Neural cell (in vitro differentiated cells): ENCODE data around the gene DNAJA3. TPM values are rescaled to one million over a fixed set of nuclear protein-coding genes. Genes with fewer than 3 reads are reported as not detected.

Experiments used
- H2AFZ ChIP-seq: fragments of 200-600, 300-800 bp; sonication (generic), shearing (Covaris generic); 2 replicates; pipeline ENCODE4 v1.6.0; 2014; ENCODE audit warnings: low read depth, mild to moderate bottlenecking, antibody characterized with exemption, low read length, moderate library complexity
- H3F3A ChIP-seq: fragments of 200-600 bp; shearing (Covaris generic); 2 replicates; pipeline ENCODE4 v1.6.1; 2016; ENCODE audit warnings: mild to moderate bottlenecking, moderate library complexity, mixed read lengths, antibody characterized with exemption, low read length; ENCODE audit not compliant: insufficient read depth, poor library complexity, severe bottlenecking
- H3K27ac ChIP-seq: fragments of 200-600, 300-800 bp; sonication (generic), shearing (Covaris generic); 2 replicates; pipeline ENCODE4 v1.5.1; 2014; ENCODE audit warnings: mild to moderate bottlenecking, low read length, moderate library complexity
- H3K27me3 ChIP-seq: fragments of 300-800, 200-600 bp; sonication (generic), shearing (Covaris generic); 2 replicates; pipeline ENCODE4 v1.6.0; 2014; ENCODE audit warnings: mild to moderate bottlenecking, low read depth, low read length, moderate library complexity; ENCODE audit not compliant: insufficient read depth
- H3K36me3 ChIP-seq: fragments of 300-800, 200-600 bp; sonication (generic), shearing (Covaris generic); 2 replicates; pipeline ENCODE4 v1.5.1; 2014; ENCODE audit warnings: mild to moderate bottlenecking, antibody characterized with exemption, low read length, moderate library complexity; ENCODE audit not compliant: insufficient read depth
- H3K4me2 ChIP-seq: fragments of 300-800, 200-600 bp; sonication (generic), shearing (Covaris generic); 2 replicates; pipeline ENCODE4 v1.6.0; 2014; ENCODE audit warnings: mild to moderate bottlenecking, low read length
- H3K4me3 ChIP-seq: fragments of 300-800, 200-600 bp; sonication (generic), shearing (Covaris generic); 2 replicates; pipeline ENCODE4 v1.5.1; 2014; ENCODE audit warnings: mild to moderate bottlenecking, low read length, moderate library complexity
- H3K79me2 ChIP-seq: fragments of 200-600 bp; shearing (Covaris generic); replicated peaks from 2 replicates; pipeline ENCODE4 v1.6.0; 2014; ENCODE audit warnings: mild to moderate bottlenecking, low read length, moderate library complexity; ENCODE audit not compliant: insufficient read depth
- H3K9ac ChIP-seq: fragments of 300-800, 200-600 bp; sonication (generic), shearing (Covaris generic); 2 replicates; pipeline ENCODE4 v1.6.1; 2016; ENCODE audit warnings: mild to moderate bottlenecking, low read length, mixed read lengths
- H3K9me2 ChIP-seq: fragments of 200-600 bp; shearing (Covaris generic); 2 replicates; pipeline ENCODE4 v1.6.1; 2016; ENCODE audit warnings: mild to moderate bottlenecking, low read length, mixed read lengths; ENCODE audit not compliant: insufficient read depth
- H3K9me3 ChIP-seq: fragments of 200-600, 300-800 bp; sonication (generic), shearing (Covaris generic); 2 replicates; pipeline ENCODE4 v1.6.1; 2016; ENCODE audit warnings: mild to moderate bottlenecking, mixed run types, low read length, moderate library complexity, mixed read lengths
- H4K20me1 ChIP-seq: fragments of 200-600 bp; shearing (Covaris generic); 2 replicates; pipeline ENCODE4 v1.6.1; 2016; ENCODE audit warnings: mild to moderate bottlenecking, mixed run types; ENCODE audit not compliant: insufficient read depth
- EP300 ChIP-seq: fragments of 450-650 bp; conservative IDR thresholded peaks from 2 replicates; pipeline ENCODE4 v1.6.1; 2014; ENCODE audit warnings: antibody characterized with exemption, mild to moderate bottlenecking, moderate library complexity; ENCODE audit not compliant: poor library complexity, severe bottlenecking
- EZH2 ChIP-seq: fragments of 200-600, 300-800 bp; shearing (Covaris generic), sonication (generic); IDR thresholded peaks from 2 replicates; pipeline ENCODE4 v1.6.1; 2014; ENCODE audit warnings: antibody characterized with exemption, low read length, borderline replicate concordance, mild to moderate bottlenecking; ENCODE audit not compliant: insufficient read depth, poor library complexity, severe bottlenecking
- MXI1 ChIP-seq: fragments of 450-650 bp; conservative IDR thresholded peaks from 2 replicates; pipeline ENCODE4 v1.6.1; 2014; ENCODE audit warnings: antibody characterized with exemption, mild to moderate bottlenecking; ENCODE audit not compliant: poor library complexity, severe bottlenecking
- POLR2AphosphoS5 ChIP-seq: IDR thresholded peaks from 2 replicates; pipeline ENCODE4 v1.6.1; 2012
- RAD21 ChIP-seq: fragments of 450-650 bp; conservative IDR thresholded peaks from 2 replicates; pipeline ENCODE4 v1.6.1; 2014; ENCODE audit warnings: antibody characterized with exemption, mild to moderate bottlenecking, moderate library complexity
- SMC3 ChIP-seq: fragments of 450-650 bp; conservative IDR thresholded peaks from 2 replicates; pipeline ENCODE4 v1.6.1; 2014; ENCODE audit warnings: antibody characterized with exemption, mild to moderate bottlenecking, moderate library complexity; ENCODE audit not compliant: poor library complexity
- TAF1 ChIP-seq: IDR thresholded peaks from 2 replicates; pipeline ENCODE4 v1.6.1; 2012; ENCODE audit warnings: low read depth
- polyA minus RNA-seq: library from RNA; depleted of rRNA, polyadenylated mRNA; stranded (reverse); fragments of >200 nt; gene quantifications from 2 replicates; pipeline ENCODE4 v1.2.3, GENCODE V29; 2014
- polyA plus RNA-seq: library from polyadenylated mRNA; depleted of rRNA; stranded (reverse); fragments of >200 nt; gene quantifications from 2 replicates; pipeline ENCODE4 v1.2.3, GENCODE V29; 2014
- TF ChIP-seq, protein P1 (sequence below): IDR thresholded peaks from 2 replicates; pipeline ENCODE4 v1.6.1; 2012; ENCODE audit warnings: borderline replicate concordance
- TF ChIP-seq, protein P2 (sequence below): fragments of 450-650 bp; IDR thresholded peaks from 2 replicates; pipeline ENCODE4 v1.5.1; 2014; ENCODE audit warnings: antibody characterized with exemption, mild to moderate bottlenecking, moderate library complexity; ENCODE audit not compliant: poor library complexity, severe bottlenecking

Gene DNAJA3
- polyA plus RNA-seq (44.8 and 60.0 TPM in 2 replicates), polyA minus RNA-seq (47.0 and 49.4 TPM in 2 replicates)

GRCh38 chr16:4425378-4426020 lies at the start of gene DNAJA3:
DNAJA3 (plus strand) TSS chr16:4425868; CDS start chr16:4425882, 14 bp downstream.
- Histone ChIP-seq H3K9ac (peak within 1 kb of the TSS; percentile 78), H3K36me3 (no peaks in the 10 kb centered on the region), H3K9me2 (no peaks in the 10 kb centered on the region), H3F3A (no peaks in the 10 kb centered on the region), H3K27me3 (no peaks in the 10 kb centered on the region), H3K4me2 (peak within 1 kb of the TSS; percentile 59), H2AFZ (peak within 1 kb of the TSS; percentile 87), H4K20me1 (no peaks in the 10 kb centered on the region), H3K27ac (peak within 1 kb of the TSS; percentile 91), H3K9me3 (no peaks in the 10 kb centered on the region), H3K79me2 (peaks cover 13% of the 10 kb centered on the region), H3K4me3 (peak within 1 kb of the TSS; percentile 75)
- TF ChIP-seq, protein P1, sequence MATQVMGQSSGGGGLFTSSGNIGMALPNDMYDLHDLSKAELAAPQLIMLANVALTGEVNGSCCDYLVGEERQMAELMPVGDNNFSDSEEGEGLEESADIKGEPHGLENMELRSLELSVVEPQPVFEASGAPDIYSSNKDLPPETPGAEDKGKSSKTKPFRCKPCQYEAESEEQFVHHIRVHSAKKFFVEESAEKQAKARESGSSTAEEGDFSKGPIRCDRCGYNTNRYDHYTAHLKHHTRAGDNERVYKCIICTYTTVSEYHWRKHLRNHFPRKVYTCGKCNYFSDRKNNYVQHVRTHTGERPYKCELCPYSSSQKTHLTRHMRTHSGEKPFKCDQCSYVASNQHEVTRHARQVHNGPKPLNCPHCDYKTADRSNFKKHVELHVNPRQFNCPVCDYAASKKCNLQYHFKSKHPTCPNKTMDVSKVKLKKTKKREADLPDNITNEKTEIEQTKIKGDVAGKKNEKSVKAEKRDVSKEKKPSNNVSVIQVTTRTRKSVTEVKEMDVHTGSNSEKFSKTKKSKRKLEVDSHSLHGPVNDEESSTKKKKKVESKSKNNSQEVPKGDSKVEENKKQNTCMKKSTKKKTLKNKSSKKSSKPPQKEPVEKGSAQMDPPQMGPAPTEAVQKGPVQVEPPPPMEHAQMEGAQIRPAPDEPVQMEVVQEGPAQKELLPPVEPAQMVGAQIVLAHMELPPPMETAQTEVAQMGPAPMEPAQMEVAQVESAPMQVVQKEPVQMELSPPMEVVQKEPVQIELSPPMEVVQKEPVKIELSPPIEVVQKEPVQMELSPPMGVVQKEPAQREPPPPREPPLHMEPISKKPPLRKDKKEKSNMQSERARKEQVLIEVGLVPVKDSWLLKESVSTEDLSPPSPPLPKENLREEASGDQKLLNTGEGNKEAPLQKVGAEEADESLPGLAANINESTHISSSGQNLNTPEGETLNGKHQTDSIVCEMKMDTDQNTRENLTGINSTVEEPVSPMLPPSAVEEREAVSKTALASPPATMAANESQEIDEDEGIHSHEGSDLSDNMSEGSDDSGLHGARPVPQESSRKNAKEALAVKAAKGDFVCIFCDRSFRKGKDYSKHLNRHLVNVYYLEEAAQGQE = peak; percentile 83
- peak; percentile 73 for TF ChIP-seq TAF1
- TF ChIP-seq POLR2AphosphoS5 = peak; percentile 92
- TF ChIP-seq, protein P2, sequence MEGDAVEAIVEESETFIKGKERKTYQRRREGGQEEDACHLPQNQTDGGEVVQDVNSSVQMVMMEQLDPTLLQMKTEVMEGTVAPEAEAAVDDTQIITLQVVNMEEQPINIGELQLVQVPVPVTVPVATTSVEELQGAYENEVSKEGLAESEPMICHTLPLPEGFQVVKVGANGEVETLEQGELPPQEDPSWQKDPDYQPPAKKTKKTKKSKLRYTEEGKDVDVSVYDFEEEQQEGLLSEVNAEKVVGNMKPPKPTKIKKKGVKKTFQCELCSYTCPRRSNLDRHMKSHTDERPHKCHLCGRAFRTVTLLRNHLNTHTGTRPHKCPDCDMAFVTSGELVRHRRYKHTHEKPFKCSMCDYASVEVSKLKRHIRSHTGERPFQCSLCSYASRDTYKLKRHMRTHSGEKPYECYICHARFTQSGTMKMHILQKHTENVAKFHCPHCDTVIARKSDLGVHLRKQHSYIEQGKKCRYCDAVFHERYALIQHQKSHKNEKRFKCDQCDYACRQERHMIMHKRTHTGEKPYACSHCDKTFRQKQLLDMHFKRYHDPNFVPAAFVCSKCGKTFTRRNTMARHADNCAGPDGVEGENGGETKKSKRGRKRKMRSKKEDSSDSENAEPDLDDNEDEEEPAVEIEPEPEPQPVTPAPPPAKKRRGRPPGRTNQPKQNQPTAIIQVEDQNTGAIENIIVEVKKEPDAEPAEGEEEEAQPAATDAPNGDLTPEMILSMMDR = no peak
- peak; percentile 22 for TF ChIP-seq SMC3
- TF ChIP-seq MXI1 = peak; percentile 97
- TF ChIP-seq RAD21 = no peak
- peak; percentile 44 for TF ChIP-seq EP300
- no peak for TF ChIP-seq EZH2

GRCh38 chr16:4376126-4376892 lies 49.4 kb upstream of the DNAJA3 start:
- Histone ChIP-seq H3K4me2 (no peak overlapping the region), H3K9ac (no peak overlapping the region), H2AFZ (no peak overlapping the region), H3K4me3 (no peak overlapping the region), H4K20me1 (no peaks in the 10 kb centered on the region), H3K9me2 (no peaks in the 10 kb centered on the region), H3K79me2 (no peaks in the 10 kb centered on the region), H3K9me3 (no peaks in the 10 kb centered on the region), H3K36me3 (no peaks in the 10 kb centered on the region), H3F3A (no peaks in the 10 kb centered on the region), H3K27me3 (peaks cover 10% of the 10 kb centered on the region), H3K27ac (no peak overlapping the region)
- TF ChIP-seq MXI1 = no peak
- TF ChIP-seq, protein P1 = no peak
- TF ChIP-seq POLR2AphosphoS5 = no peak
- TF ChIP-seq SMC3 = no peak
- TF ChIP-seq, protein P2 = no peak
- TF ChIP-seq TAF1 = no peak
- TF ChIP-seq RAD21 = no peak
- no peak for TF ChIP-seq EZH2
- no peak for TF ChIP-seq EP300
